Raji (cell line): ENCODE results near the gene ARID1A.

Source experiments
- POLR2A ChIP-seq: IDR thresholded peaks from 2 replicates; pipeline ENCODE4 v1.6.1; 2011; ENCODE audit warnings: low read depth, low read length, control low read depth; ENCODE audit not compliant: insufficient read depth

The ARID1A gene

GRCh38 chr1:26717017-26717491 lies 21.2 kb downstream of the ARID1A start:
- no peak for TF ChIP-seq POLR2A

- no peak for TF ChIP-seq POLR2A
Measured at GRCh38 chr1:26719205-26719604, 23.4 kb downstream of the ARID1A start.

- no peak for TF ChIP-seq POLR2A
Measured at GRCh38 chr1:26721669-26722355, 26.0 kb downstream of the ARID1A start.

GRCh38 chr1:26723013-26723991 lies 27.5 kb downstream of the ARID1A start:
- TF ChIP-seq POLR2A = no peak

GRCh38 chr1:26724118-26724517 lies 28.3 kb downstream of the ARID1A start:
- TF ChIP-seq POLR2A = no peak

- TF ChIP-seq POLR2A = no peak
Measured at GRCh38 chr1:26724926-26725325, 29.1 kb downstream of the ARID1A start.

GRCh38 chr1:26726784-26727183 lies 31.0 kb downstream of the ARID1A start:
- no peak for TF ChIP-seq POLR2A

- TF ChIP-seq POLR2A = no peak
Measured at GRCh38 chr1:26727476-26727875, 31.7 kb downstream of the ARID1A start.

GRCh38 chr1:26728645-26729044 lies 32.8 kb downstream of the ARID1A start:
- TF ChIP-seq POLR2A = no peak

GRCh38 chr1:26729633-26730032 lies 33.8 kb downstream of the ARID1A start:
- TF ChIP-seq POLR2A = no peak

- TF ChIP-seq POLR2A = no peak
Measured at GRCh38 chr1:26730695-26731094, 34.9 kb downstream of the ARID1A start.

- TF ChIP-seq POLR2A = no peak
Measured at GRCh38 chr1:26731233-26731902, 35.6 kb downstream of the ARID1A start.

GRCh38 chr1:26733392-26733791 lies 37.6 kb downstream of the ARID1A start:
- TF ChIP-seq POLR2A = no peak

GRCh38 chr1:26733982-26734381 lies 38.2 kb downstream of the ARID1A start:
- no peak for TF ChIP-seq POLR2A

GRCh38 chr1:26734501-26735058 lies 38.8 kb downstream of the ARID1A start:
- TF ChIP-seq POLR2A = no peak

- TF ChIP-seq POLR2A = no peak
Measured at GRCh38 chr1:26739329-26739914, 43.6 kb downstream of the ARID1A start.
